GM18909 (cell line): ENCODE results near the gene EPN1.

Source experiments
- ATAC-seq: cut with Tn5 transposase; IDR thresholded peaks from one replicate; pipeline ENCODE4 v1.9.1; 2021; ENCODE audit warnings: mild to moderate bottlenecking; ENCODE audit not compliant: unreplicated experiment, poor library complexity

The EPN1 gene

GRCh38 chr19:55659822-55660221 lies 15.2 kb upstream of the EPN1 start:
- ATAC-seq = no peak

DNA sequence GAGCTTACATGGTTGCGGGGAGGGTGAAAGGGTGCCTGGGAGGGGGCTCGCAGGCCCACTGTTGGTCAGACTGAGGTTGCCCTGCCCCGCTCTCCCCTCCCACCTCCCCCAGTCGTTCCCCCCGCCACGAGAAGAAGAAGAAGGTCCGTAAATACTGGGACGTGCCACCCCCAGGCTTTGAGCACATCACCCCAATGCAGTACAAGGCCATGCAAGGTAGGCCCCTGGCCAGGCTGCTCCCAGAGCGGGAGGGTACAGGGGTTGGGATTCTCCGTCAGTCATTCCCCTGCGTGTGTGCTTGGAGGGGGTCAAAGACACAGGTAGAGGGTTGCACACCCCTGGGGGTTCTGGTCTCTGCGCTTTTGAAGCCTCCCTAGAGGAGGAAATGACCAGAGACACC lies 14.6 kb upstream of the EPN1 start:
- ATAC-seq = no peak

DNA sequence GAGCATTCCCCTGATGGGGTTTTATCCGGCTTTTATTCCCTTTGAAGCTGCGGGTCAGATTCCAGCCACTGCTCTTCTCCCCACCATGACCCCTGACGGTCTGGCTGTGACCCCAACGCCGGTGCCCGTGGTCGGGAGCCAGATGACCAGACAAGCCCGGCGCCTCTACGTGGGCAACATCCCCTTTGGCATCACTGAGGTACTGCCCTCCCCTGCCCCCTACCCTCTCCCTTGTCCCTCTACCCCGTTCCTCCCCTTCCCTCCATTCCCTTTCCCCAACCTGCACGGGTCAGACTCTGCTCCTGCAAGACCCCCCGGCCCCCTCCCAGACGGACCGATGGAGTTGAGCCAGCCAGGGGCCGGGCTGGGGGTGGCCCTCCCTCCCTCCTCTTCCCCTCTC lies 14.0 kb upstream of the EPN1 start:
- ATAC-seq = no peak

DNA sequence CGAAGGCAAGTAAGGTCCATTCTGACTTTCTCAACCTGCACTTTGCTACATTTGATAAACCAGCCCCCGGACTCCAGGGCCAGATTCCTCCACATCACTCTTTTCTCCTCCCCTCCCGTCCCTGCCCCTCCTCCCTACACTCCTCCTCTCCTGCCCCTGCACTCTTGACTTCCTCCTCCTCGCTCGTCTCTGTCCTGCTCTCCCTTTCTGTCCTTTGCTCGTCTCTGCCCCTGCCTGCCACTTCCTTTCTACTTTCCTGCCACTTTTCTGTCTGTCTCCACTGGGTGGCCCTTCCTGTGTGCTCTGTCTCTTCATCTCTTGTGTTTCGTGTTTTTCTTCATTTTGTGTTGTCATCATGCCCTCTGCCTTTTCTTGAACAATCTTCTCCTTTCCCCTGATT lies 13.2 kb upstream of the EPN1 start:
- no peak for ATAC-seq

- ATAC-seq = no peak
Measured at GRCh38 chr19:55663846-55664536, 11.0 kb upstream of the EPN1 start.

DNA sequence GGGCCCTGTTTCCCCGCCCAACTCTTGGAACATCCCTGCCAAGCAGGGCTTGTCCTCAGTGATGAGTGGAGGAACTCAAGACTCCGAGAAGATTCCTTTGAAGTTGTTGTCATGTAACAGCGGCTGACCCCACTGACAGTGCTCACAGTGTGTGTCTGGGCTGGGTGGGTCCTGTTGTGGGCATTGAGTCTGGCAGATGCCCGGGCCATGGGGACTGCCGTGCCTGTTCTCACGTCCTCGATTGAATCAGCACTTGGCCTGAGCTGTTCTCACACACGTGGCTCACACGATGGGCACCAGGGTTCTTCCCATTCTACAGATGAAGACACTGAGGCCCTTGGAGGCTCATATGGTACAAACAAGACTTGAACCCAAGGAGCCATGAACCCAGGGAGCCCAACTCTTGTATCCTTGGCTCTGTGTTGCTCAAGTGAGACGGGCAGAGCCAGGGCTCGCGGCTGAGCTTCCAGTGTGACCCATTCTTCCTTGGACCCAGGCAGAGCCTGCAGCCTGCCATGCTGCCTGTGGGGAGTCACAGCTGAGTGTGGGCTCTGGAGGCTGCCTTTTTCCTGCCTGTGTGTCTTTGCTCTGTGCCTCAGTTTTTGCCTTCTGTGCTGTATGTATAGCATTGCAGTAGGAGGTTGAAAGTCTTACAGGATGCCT lies 8.6 kb upstream of the EPN1 start:
- no peak for ATAC-seq

GRCh38 chr19:55667006-55667381 lies 8.0 kb upstream of the EPN1 start:
- no peak for ATAC-seq

DNA sequence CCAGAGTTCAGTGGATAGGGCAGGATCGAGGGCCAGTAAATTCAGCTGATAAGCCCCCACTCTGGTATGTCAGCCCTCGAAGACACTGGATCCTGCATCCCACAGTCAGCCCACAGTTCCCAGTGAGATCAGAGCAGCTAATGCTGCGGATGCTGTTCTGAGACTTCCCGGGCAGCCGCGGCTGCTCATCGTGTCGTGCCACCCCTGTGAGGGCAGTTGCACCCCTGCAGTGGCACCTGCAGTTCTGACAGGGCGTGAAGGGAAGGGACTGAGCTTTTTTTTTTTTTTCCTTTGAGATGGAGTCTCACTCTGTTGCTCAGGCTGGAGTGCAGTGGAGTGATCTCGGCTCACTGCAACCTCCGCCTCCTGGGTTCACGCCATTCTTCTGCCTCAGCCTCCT lies 7.5 kb upstream of the EPN1 start:
- no peak for ATAC-seq

DNA sequence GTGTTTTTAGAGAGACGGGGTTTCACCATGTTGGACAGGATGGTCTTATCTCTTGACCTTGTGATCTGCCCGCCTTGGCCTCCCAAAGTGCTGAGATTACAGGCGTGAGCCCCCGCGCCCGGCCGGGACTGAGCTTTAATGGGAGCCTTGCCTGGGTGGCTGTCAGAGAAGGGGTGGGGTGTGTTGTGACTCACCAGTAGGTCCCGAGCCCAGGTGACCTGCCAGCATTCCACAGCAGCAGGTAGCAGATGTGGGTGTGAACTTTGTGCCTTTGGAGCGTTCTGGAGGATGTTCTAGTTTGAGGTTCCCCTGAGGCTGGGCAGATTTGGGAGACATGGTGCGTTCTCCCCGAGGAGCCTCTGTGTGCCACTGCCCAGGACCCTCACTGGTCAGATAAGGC lies 7.1 kb upstream of the EPN1 start:
- ATAC-seq = no peak

- ATAC-seq = no peak
Measured at GRCh38 chr19:55668603-55669348, 6.2 kb upstream of the EPN1 start.

- no peak for ATAC-seq
Measured at GRCh38 chr19:55669418-55670279, 5.4 kb upstream of the EPN1 start.

- no peak for ATAC-seq
Measured at GRCh38 chr19:55670280-55671053, 4.6 kb upstream of the EPN1 start.

DNA sequence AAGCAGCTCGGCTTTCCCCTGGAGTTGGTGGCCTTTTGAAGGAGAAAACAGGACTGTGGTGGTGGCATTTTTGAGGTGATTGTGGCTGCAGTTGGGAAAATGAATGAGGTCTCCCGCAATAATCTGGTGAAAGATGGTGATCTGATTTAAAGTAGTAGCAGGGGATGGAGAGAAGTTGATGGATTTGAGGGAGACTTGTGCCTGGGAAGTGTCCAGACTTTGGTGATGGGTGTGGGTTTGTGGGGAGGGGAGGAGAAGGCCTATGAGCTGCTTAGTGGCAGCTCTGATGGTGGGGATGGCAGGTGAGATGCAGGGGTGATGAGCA lies 4.0 kb upstream of the EPN1 start:
- no peak for ATAC-seq

GRCh38 chr19:55672418-55672817 lies 2.6 kb upstream of the EPN1 start:
- ATAC-seq = no peak

DNA sequence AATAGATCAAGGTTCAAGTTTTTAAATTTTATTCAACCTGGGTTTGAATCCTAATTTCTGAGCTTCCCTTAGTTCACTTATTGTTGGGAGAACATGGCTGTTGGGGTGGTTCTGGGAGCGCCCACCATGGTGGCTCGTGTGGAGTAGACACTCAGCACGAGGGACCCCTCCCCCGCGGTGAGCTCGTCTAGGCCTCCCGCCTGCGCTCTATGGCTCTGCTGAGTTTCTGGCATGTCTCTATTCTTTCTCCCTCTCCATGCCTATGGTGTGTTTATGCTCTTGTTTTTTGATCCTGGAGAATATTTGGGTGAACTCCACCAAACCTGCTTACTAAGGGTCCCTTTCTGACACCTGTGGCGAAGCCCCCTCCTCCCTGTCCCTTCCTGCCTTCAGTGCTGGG lies 1.6 kb upstream of the EPN1 start:
- no peak for ATAC-seq

DNA sequence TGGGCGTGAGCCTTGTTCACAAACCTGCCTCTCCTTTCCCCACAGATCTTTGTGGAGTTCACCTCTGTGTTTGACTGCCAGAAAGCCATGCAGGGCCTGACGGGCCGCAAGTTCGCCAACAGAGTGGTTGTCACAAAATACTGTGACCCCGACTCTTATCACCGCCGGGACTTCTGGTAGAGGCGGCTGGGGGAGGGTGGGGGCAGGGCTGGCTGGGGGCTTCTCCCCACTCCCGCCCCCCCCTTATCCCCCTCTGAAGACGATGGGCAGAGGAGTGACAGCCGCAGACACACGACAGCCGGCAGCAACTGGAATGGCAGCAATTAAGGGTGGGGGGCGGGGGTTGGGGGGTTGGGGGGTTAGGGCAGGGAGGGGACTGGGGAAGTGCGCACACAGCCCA lies 1.1 kb upstream of the EPN1 start:
- no peak for ATAC-seq

DNA sequence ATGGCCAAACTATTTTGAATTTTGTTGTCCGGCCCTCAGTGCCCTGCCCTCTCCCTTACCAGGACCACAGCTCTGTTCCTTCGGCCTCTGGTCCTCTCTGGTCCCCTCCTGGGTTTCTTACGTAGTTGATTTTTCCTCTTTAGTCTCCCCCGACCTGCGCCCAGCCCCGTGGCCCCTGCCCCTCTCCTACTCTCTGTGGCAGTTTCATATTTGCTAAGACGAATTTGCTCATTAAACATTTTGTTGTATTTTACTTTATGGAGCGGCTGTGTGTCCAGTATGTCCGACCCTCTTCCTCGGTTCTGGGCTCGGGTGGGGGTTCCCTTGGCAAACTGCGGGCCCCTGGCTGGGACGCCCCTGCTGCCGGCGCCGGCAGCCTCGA lies 576 bp upstream of the EPN1 start:
- ATAC-seq = no peak

- ATAC-seq = no peak
Measured at GRCh38 chr19:55675661-55676354, 782 bp downstream of the EPN1 start.

- no peak for ATAC-seq
Measured at GRCh38 chr19:55676383-55676782, 1.4 kb downstream of the EPN1 start.
